K562 (cell line): ENCODE data around the gene DAGLA. TPM values are rescaled to one million over a fixed set of nuclear protein-coding genes. Genes with fewer than 3 reads are reported as not detected.

Experiments used
- CEBPB ChIP-seq: fragments of 450-650 bp; IDR thresholded peaks from 2 replicates; pipeline ENCODE4 v1.6.1; 2016; ENCODE audit warnings: missing genetic modification characterization, missing compliant biosample characterization
- DPF2 ChIP-seq: fragments of 450-650 bp; IDR thresholded peaks from 2 replicates; pipeline ENCODE4 v1.6.1; 2016
- ELF4 ChIP-seq: fragments of 450-650 bp; formaldehyde crosslinking; IDR thresholded peaks from 2 replicates; pipeline ENCODE4 v1.4.0; 2022; ENCODE audit warnings: missing genetic modification characterization
- GATAD2A ChIP-seq: fragments of 450-650 bp; IDR thresholded peaks from 2 replicates; pipeline ENCODE4 v1.6.1; 2017
- MAZ ChIP-seq, 2 experiments: fragments of 450-650 bp in 1 of 2; sonication (generic) in 1 of 2; formaldehyde crosslinking; IDR thresholded peaks in 1 of 2; conservative IDR thresholded peaks in 1 of 2; 2 replicates each; pipeline versions ENCODE4 v1.4.0 to v1.5.0; 2020; ENCODE audit warnings: mild to moderate bottlenecking in 1 of 2, missing genetic modification reagents in 1 of 2
- MLX ChIP-seq, 2 experiments: fragments of 450-650 bp in 1 of 2; sonication (generic) in 1 of 2; formaldehyde crosslinking; conservative IDR thresholded peaks; 2 replicates each; pipeline versions ENCODE4 v1.4.0 to v1.8.1; 2020 to 2022; ENCODE audit warnings: mild to moderate bottlenecking in 1 of 2, missing genetic modification reagents in 1 of 2
- NFXL1 ChIP-seq: fragments of 450-650 bp; formaldehyde crosslinking; IDR thresholded peaks from 2 replicates; pipeline ENCODE4 v1.4.0; 2021; ENCODE audit warnings: mild to moderate bottlenecking
- RERE ChIP-seq: sonication (generic); formaldehyde crosslinking; IDR thresholded peaks from 2 replicates; pipeline ENCODE4 v1.8.0; 2023; ENCODE audit warnings: missing genetic modification reagents, mild to moderate bottlenecking, borderline replicate concordance
- RNF219 ChIP-seq: fragments of 250-450 bp; sonication (Bioruptor Pico); IDR thresholded peaks from 2 replicates; pipeline ENCODE4 v1.5.0; 2022; ENCODE audit warnings: mild to moderate bottlenecking
- WHSC1 ChIP-seq: IDR thresholded peaks from one replicate; pipeline ENCODE4 v1.6.1; 2012; ENCODE audit warnings: low read length, control low read depth, inconsistent platforms
- ZBTB26 ChIP-seq: fragments of 450-650 bp; formaldehyde crosslinking; IDR thresholded peaks from 2 replicates; pipeline ENCODE4 v1.4.0; 2022; ENCODE audit warnings: missing genetic modification characterization
- ZFP36 ChIP-seq: fragments of 150-350 bp; IDR thresholded peaks from 2 replicates; pipeline ENCODE4 v1.6.1; 2018; ENCODE audit warnings: low read length, low read depth; ENCODE audit not compliant: partially characterized antibody
- ZNF146 ChIP-seq: IDR thresholded peaks from one replicate; pipeline ENCODE4 v1.6.1; 2018; ENCODE audit warnings: missing compliant biosample characterization; ENCODE audit not compliant: unreplicated experiment
- ZNF408 ChIP-seq: fragments of 250-450 bp; sonication (Bioruptor Pico); IDR thresholded peaks from 2 replicates; pipeline ENCODE4 v1.4.0; 2020; ENCODE audit warnings: low read depth, mild to moderate bottlenecking, moderate library complexity
- polyA plus RNA-seq, 8 experiments: library from polyadenylated mRNA; depleted of rRNA in 4 of 8; stranded (reverse) in 5 of 8; unstranded in 3 of 8; fragments of >200 nt; fragmentation: Nextera tagmentation in 2 of 8; fragmentation: Illumina TruSeq in 1 of 8; extraction: Ambion mirVana in 2 of 8; extraction: Trizol in 1 of 8; gene quantifications; 2 replicates each; pipeline versions ENCODE4 v1.2.1 to v1.2.3, GENCODE V29; 2011 to 2014; ENCODE audit warnings: inconsistent platforms in 1 of 8, missing spikeins in 1 of 8
- total RNA-seq, 7 experiments: library from RNA; depleted of rRNA in 6 of 7; stranded (reverse); fragments of >200 nt in 6 of 7; fragmentation: Illumina TruSeq in 2 of 7; extraction: Trizol in 2 of 7; gene quantifications; 2 replicates each; pipeline versions ENCODE4 v1.2.1 to v1.2.3, GENCODE V29; 2011 to 2021; ENCODE audit warnings: low replicate concordance in 1 of 7
- TF ChIP-seq, protein P1 (sequence below): fragments of 150-350 bp; conservative IDR thresholded peaks from 2 replicates; pipeline ENCODE4 v1.6.1; 2014; ENCODE audit warnings: low read length

DAGLA gene
- total and polyA plus RNA-seq, 9 of the 15 experiments (the other 6 are each of a cell fraction or from before 2014, with no cell fraction given), result 0.03 to 0.16 (median 0.04) TPM; not detected in 4

GRCh38 chr11:61679893-61680621 lies at the start of gene DAGLA (continued):
- TF ChIP-seq ZFP36 (no peak), NFXL1 (CRISPR knock-in tag) (no peak), GATAD2A (peak; percentile 93; the same call in 1 of the 2 replicates), RERE (CRISPR knock-in tag) (no peak), DPF2 (no peak), ELF4 (CRISPR knock-in tag) (no peak), CEBPB (tag) (no peak), MLX (CRISPR knock-in tag; conservative IDR thresholded peaks at IDR 0.05) (no peak), ZBTB26 (CRISPR knock-in tag) (no peak), WHSC1 (no peak), MAZ (CRISPR knock-in tag; conservative IDR thresholded peaks at IDR 0.05 in 1 of 2, IDR thresholded peaks at IDR 0.05 in 1 of 2) (peak; percentile 32 to 57; a peak in 1 of 4 replicates), ZNF408 (CRISPR knock-in tag) (no peak), RNF219 (no peak), ZNF146 (CRISPR knock-in tag) (no peak)
- TF ChIP-seq, protein P1, sequence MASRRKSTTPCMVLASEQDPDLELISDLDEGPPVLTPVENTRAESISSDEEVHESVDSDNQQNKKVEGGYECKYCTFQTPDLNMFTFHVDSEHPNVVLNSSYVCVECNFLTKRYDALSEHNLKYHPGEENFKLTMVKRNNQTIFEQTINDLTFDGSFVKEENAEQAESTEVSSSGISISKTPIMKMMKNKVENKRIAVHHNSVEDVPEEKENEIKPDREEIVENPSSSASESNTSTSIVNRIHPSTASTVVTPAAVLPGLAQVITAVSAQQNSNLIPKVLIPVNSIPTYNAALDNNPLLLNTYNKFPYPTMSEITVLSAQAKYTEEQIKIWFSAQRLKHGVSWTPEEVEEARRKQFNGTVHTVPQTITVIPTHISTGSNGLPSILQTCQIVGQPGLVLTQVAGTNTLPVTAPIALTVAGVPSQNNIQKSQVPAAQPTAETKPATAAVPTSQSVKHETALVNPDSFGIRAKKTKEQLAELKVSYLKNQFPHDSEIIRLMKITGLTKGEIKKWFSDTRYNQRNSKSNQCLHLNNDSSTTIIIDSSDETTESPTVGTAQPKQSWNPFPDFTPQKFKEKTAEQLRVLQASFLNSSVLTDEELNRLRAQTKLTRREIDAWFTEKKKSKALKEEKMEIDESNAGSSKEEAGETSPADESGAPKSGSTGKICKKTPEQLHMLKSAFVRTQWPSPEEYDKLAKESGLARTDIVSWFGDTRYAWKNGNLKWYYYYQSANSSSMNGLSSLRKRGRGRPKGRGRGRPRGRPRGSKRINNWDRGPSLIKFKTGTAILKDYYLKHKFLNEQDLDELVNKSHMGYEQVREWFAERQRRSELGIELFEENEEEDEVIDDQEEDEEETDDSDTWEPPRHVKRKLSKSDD, result 0 out of 2 replicates have a peak, but pooled peaks have one; percentile 33
